Anterior cingulate cortex (tissue), 58 donors: ENCODE data around the gene RETN.

Experiments
- DNase-seq, 58 donors: peaks; one replicate each; lab custom pipeline; 2025; lab: John Stamatoyannopoulos, UW

The RETN gene, protein sequence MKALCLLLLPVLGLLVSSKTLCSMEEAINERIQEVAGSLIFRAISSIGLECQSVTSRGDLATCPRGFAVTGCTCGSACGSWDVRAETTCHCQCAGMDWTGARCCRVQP

DNA sequence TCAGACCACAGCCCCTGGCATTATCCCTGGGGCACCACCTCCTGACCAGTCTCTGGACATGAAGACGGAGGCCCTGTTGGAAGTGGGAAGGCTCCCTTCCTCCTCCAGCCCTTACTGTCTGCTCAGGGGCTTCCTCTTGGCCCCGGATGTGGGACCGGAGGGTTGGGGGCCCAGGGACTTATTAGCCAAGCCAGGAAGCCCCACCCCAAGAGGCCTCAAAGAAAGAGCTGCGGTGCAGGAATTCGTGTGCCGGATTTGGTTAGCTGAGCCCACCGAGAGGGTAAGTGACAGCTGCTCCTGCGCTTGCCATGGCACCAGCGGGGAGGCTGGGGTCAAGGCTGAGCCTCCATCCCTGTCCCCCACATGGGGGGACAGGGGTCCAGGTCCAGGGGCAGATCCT, at the start of gene RETN:
Gene RETN (plus strand): TSS at position 208 of the 400 bp plus-strand sequence. CDS start 278 bp downstream, outside the sequence.
- DNase-seq, result no peak

DNA sequence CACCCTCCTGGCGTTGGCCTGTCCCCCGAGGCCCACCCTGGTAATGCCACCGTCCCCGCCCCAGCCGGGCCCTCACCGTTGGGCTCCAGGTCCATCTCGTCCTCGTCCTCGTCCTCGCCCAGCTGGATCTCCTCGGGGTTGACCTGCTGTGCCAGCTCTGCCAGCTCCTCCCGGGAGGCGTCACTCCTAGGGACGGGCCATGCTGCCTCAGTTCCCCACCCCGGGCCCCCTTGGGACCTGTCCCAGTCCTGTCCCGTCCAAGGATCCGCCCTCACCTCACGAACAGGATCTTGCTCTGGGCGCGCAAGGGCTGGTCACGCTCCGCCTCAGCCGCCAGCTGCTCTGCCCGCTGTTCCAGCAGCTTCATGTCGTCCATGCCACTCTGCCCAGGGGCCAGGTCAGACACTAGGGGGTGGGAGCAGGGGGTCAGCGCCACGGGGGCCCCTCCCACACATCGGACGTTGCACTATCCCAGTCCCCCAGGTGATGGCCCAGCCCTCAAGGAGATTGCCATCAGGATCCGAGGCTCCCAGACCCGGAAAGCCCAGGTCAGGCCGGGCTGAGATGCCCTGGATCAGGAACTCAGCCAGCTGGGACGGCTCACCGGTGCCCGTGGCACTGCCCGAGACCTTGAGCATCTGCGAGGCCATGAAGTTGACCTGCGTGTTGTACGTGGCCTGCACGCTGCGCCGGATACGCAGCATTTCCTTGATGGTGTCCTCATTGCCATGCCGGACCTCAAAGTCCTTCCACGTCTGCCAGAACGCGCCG, 49.0 kb upstream of the RETN start:
- DNase-seq, result no peak

DNA sequence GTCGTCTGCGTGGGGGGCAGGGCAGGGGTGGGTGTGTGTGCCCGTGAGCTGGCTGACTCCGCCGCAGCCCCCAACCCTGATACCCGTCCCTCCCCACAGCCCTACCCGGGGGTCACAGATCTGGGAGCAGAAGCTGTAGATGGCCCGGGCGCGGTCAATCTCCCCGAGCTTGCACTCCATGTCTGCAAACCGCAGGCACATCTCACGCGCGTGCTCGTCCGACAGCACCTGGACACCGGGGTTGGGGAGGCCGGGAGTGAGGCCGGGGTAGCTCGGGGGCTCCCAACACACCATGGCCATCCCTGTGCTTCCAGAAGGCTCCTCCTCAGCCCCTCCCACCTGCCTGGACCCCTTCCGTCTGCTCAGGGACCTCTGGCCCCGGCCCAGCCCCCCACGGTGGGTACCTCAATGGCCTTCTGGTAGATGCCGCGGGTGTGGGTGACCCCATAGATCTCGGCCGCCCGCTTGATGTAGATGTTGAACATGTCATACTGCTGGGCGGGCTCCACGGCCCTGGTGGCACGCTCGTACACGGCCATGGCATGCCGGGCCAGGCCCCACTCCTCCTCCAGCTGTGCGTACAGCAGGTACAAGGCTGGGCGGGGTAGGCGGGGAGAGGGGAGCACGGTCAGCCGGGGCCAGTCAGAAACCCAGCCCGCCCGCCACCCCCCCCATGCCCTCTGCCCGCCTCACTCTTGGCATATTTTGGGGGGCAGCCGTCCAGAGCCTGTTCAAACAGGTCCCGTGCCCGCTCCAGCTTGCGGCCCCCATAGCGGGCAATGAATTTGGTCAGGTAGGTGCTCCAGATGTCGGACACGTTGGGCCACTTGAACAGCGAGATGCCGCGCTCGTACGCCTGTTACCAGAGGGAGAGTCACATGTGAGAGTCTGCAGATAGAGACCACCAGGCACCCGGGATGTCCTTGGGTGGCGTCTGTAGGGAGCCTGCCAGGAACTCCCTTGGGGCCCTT, 48.1 kb upstream of the RETN start:
- DNase-seq, result no peak

DNA sequence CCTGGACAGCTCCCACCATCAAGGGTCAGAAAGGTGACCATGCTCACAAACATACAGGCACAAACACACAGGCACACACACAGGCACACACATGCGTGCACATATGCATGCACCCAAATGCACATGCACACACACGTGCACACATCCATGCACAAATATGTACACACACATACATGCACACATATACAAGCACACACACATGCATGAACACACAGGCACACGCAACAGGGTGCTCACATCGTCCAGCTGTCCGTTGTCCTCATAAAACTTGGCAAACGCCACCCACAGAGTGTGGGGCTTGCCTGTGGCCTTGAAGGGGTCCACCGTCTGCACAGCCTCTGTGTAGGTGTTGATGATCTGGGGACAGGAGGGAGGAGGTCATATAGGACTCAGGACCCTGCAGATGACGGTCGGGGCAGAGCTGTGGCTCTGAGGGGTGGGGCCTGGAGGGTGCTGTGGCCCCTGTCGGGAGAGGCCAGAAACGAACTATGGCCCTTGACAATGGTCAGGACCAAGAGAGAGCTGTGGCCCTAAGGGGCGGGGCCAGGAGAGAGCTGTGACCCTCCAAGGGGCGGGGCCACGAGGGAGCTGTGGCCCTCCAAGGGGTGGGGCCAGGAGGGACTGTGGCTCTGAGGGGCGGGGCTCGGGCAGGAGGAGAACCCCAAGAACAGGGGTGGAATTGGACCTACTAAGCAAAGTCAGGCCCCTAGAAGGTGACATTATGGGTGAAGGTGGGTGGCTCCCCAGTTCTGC, 45.7 kb upstream of the RETN start:
- no peak for DNase-seq

DNA sequence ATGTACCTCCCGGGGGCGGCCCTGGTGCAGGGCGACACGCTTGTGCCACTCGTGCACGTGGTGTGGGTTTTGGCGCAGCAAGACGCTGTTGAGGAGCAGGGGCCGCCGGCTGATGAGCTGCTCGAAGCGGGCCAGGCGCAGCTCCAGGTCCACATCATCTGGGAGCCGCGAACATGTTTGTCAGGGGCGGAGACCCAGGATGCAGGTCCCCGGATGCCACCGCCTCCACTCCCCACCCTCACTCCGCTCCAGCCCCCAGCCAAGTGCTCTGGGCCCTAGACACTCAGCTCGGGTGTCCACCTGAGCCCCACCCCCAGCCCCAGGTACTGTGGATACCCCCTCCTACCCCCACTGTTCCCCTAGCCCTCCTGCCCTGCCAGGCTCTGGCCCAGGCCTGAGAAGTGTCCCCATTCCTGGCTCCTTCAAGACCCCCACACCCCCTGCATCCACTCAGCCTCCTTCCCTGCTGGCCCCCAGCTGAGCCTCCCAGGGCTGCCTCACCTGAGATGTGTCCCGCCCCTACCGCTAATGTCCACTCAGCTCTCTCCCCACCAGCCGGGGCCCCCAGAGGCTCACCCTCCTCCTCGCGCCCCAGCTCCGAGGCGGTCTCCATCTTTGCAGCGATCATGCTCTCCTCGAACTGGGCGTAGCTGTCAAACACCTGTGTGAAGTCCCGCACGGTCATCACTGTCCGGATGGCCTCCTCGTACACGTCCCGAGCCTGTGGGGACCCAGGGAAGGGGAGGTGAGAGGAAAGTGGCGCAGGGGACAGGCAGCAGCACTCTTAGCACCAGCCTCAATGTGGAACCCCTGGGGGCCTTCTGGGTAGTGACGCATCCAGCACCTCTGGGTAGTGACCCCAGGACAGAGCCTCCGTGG, 44.9 kb upstream of the RETN start:
- no peak for DNase-seq

DNA sequence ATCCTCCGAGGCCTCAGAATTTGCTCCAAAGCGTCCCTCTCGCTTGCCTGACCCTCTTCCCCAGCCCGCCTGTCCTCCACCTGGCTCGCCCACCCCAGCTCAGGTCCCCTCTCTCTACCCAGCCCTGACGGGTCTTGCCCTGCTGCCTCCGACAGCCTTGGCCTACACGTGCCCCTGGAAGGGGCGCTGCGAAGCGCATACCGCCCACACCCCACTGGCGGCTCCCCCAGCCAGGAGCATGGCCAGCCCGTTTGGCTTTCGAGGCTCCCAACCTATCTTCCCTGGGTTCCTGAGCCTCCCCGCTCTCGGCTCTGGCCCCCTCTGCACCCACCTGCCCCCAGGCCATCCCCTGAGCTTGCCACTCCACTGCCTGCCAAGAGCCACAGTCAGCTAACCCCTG, 44.0 kb upstream of the RETN start:
- no peak for DNase-seq

DNA sequence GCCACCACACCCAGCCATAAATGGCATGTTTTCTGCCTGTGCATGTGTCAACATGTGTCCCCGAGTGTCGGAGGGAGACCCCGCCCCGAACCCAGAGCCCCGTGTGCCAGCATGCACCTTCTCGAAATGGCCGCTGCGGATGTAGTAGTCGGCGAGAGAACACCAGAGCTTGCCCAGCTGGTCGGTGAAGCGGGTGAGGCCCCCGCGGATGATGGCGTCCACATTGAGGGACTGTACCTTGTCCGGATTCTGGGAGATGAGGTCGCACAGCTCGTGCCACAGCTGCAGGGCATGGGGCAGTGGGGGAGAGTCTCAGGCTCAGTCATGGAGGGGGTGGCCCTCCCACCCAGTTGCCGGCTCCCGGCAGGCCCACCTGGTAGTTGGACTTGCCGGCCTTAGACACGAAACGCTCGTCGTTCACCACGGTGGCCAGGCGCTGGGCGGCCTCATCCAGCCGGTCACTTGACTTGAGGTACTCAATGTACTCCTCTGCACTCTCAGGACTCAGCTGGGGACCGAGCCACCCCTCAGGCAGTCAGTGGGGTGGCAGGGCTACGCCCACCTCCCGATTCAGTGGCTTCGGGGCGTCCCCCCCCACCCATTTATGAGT, 43.0 kb upstream of the RETN start:
- no peak for DNase-seq

DNA sequence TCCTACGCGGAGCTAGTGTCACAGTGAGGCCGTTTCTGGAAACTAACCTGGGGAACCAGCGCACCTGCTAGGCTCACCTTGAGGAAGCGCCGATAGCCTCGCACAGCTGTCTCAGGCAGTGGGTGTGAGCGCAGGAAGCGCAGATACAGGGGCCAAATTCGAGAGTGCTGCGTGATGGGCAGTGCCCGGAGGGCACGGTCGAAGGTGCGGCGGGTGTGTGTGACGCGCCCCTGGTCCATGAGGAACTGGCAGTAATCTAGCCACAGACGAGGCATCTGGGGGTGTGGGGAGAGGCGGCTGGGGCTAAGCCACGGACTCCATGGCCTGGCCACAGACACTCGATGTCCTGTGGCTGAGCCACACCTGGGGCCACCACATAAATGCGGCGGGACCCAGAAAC, 41.7 kb upstream of the RETN start:
- DNase-seq, result no peak

DNA sequence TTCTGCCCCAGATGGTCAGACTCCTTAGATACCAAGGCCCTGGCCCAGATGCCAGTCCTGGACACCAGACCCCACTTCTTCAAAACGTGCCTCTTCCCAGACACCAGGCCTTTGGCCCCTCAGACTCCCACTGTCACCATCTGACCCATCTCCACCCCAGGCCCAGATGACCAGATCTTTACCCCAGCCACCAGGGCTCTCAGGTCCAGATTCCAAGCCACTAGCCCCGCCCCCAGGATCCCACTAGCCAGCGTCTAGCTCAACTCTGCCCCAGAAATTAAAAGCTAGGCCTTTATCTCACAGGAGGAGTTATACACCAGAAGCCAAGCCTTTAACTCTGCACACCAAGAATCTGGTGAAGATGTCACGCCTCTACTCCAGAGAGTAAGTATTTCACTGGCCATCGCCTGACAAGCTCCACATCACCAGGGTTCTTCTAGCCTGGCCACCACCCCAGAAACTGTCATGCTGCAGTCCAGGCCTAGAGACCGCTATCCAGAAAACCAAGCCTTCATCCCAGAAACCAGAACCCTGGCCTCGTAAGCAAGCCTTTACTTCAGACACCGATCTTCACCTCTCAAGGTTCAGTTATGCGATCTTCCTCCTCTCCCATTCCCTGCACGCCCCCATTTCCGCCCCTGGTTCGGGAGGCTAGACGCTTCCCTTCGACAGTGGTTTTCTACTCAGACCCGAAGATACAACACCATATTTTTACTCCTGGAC, 40.1 kb upstream of the RETN start:
- no peak for DNase-seq

DNA sequence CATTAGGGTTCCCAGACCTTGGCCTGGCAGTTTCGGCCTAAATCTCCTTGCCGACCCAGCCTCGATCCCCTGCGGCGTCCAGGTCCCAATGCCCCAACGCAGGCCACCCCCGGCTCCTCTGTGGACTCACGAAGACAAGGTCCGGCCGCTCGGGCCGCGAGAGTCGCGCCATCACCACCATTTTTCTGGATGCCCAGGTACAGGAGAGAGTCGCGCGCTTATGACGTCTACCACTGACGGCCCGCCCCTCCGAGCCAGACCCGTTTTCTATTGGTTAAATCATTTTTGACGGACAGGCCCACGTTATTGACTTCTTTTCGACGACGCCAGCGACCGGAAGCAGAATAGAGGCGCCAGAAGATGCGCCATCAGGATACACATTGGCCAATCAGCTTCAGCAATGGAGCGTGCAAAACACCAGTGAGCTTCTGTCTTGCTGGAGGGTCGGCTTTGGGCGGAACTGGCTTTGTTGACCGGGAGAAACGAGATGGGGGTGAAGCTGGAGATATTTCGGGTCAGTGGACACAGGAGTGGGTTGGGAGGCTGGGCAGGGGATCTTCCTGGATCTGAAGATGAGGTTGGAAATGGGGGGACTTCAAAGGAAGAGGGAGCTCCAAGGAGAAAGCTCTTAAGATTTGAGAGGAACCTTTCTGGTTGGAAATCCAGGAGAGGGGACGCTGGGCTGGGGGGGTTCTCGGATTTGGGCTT, 39.3 kb upstream of the RETN start, which contains the start of the genes PET100 and XAB2:
Gene PET100 (plus strand): TSS at position 447 of the 708 bp plus-strand sequence. CDS start 41 bp downstream, at position 488.
Gene XAB2 (minus strand): TSS at position 199 of the 708 bp plus-strand sequence. CDS start 18 bp downstream, at position 181.
- DNase-seq, result peak; percentile 82 to 99 (median 96)

DNA sequence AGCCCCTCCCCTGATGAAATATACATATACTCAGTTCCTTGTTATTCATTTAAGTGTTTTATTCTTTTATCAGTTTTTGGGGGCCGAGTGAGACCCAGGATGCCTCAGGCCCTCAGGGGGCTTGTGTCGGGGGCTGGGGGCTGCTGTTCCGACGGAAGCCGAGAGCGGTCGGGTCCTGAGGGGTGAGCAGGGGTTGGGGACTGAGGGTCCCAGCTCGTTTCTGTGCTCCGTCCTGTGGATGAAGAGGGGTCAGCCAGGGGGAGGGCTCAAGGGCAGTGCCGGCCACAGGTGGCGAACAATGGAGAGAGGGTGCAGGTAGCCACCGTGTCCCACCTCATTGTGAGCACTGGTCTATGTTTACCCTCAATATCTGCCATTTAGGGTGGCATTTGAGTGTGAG, 37.3 kb upstream of the RETN start:
- no peak for DNase-seq

DNA sequence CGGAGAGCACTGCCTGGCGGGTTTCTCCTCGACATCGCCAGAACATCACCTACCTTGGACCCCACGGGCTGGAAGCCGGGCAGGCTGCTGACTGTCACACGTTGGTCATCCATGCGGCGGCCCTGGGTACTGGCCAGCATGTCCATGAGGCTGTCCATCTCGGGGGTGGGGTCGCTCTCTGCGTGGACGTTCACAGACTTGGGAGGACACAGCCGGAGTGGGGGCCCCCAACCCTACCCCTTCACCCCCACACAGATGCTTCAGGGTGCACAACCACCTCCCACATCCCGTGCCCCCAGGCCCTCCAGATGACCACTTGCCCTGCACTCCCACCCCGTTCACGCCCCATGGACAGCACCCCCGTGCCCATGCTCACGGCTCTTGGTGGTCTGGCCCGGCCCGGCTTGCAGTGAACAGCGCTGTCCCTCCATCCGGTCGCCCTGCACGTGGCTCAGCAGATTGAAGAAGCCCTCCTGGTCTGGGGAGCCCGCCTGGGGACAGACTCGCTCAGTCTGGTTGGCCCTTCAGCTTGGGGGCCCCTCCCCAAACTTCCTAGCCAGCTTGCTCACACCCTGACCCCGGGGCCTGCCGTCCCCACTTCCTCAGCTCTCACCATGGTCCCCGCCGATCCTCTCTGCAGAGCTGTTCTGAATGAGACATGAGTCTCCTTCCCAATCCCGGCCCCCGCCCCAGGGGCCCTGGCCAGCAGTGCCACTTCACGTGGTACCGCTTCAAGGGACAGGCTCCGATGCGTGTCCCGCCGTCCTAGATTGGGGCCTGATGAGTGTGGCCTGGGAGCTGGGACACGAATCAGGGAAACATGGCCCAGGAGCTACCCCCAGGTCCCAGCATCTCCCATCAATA, 36.3 kb upstream of the RETN start:
- no peak for DNase-seq

DNA sequence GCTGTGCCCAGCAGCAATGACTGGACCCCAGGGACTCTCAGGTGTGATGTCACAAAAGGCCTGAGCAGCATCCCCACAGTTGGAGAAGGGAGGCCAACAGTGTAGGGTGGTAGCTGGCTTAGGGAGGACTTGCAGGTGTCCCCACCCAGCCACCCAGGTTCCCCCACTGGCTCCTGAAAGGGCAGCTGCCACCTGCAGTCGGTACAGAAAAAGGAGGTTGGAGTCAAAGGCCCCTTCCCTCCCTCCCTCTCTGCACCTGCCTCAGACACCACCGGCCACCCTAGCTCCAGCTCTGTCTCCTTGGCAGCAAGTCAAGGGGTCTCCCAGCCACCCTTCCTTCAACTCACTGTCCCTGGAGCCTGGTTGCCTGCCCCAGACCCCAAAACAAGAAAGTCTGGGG, 35.2 kb upstream of the RETN start, which contains the start of gene PCP2:
Gene PCP2 (minus strand): TSS at position 22 of the 400 bp plus-strand sequence. CDS start 262 bp downstream, outside the sequence.
- DNase-seq, result no peak

DNA sequence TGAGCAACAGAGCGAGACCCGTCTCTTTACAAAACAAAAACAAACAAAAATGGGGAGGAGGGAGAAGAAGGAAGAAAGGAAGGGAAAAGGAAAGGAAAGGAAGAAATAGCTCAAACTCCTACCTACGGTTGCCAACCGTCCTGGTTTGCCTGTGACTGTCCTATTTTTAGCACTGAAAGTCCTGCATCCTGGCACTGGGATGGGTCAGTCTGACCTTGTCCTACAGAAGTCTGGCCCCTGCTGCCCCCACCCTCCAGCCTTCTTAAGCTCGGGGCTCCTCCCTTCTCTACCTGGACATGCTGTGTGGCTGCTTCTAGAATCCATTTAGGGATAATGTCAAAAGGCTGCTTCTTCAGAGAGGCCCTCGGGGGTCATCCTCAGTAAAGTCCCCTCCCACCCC, 33.2 kb upstream of the RETN start:
- DNase-seq, result no peak

DNA sequence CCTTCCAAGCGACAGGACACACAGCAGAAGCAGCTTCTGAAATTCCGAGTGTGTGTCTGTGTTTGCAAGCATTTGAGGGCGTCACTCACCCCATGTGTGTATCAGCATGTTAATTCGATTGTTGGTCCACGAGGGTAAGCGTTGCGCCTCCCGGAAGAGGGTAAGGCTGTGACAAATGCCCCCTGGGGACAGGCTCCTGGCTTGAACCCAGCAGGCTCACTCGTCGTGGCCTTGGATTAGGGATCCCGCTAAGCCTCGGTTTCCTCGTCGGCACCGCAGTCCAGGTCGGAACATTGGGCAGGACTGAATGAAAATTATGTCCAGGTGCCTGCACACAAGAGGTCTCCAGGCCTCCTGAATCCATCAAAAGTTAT, 32.5 kb upstream of the RETN start:
- no peak for DNase-seq

DNA sequence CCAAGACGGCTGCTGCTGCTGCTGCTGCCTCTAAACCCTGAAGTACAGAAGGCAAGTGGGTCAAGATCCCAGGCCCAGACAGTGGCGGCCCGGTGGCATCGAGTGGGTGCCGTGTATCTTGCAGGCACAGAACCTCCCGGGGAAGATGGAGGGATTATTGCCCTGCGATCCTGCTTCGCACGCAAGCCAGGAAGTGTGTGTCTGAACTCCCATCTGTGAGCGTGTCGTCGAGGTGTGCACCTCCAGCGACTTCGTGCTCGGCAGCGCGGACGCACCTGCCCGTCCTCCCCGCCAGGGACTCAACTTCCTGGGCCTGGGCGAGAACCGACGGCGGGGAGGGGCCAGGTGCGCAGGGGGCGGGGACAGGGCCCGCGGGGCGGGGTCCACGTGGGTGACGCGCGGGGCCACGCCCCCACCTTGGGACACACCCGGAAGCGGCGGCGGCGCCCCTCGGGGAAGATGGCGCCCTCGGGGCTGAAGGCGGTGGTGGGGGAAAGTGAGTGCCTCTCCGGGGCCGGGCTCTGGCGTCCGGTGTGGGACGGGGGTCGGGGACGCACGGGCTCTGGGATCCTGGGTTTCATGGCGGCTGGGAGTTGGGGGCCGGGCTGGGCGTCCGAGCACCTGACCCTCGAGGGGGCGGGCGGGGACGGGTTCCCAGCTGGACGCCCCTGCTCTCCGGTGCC, 32.0 kb upstream of the RETN start, which contains the start of gene STXBP2:
Gene STXBP2 (plus strand): TSS at position 420 of the 683 bp plus-strand sequence. CDS start 40 bp downstream, at position 460.
- DNase-seq, result peak in 2 of 58 donors; percentile 11 to 30
